Measurements from ENCODE around the gene TTLL11.

TTLL11 gene

GRCh38 chr9:122115176-122116035 is 22.3 kb upstream of the TTLL11 start:
- H3K27me3 ChIP-seq: no peaks in the 10 kb centered on the region
- H3K4me3 ChIP-seq: no peak overlapping the region
- no peak overlapping the region for H3K9ac ChIP-seq
- no peaks in the 10 kb centered on the region for H3K4me1 ChIP-seq
- H3K36me3 ChIP-seq: no peaks in the 10 kb centered on the region
- H4K20me1 ChIP-seq: no peaks in the 10 kb centered on the region
- no peak overlapping the region for H3K27ac ChIP-seq
- peaks cover 0 to 18% (median 0%) of the 10 kb centered on the region in 11 experiments; a peak in 8 of 22 replicates for H3K9me3 ChIP-seq (replicated peaks in 1 of 11)
- TF ChIP-seq Cebpa-rat (IDR thresholded peaks at IDR 0.05): no peak
- no peak overlapping the region for H3K4me2 ChIP-seq

- H3K4me1 ChIP-seq: no peaks in the 10 kb centered on the region
- H3K36me3 ChIP-seq: no peaks in the 10 kb centered on the region
- H3K9me3 ChIP-seq (replicated peaks in 1 of 11): peaks cover 0 to 18% (median 0%) of the 10 kb centered on the region in 11 experiments; a peak in 8 of 22 replicates
- H4K20me1 ChIP-seq: no peaks in the 10 kb centered on the region
- H3K27me3 ChIP-seq: no peaks in the 10 kb centered on the region
- H3K27ac ChIP-seq: no peak overlapping the region
- no peak overlapping the region for H3K4me2 ChIP-seq
- H3K4me3 ChIP-seq: no peak overlapping the region
- no peak for TF ChIP-seq Cebpa-rat (IDR thresholded peaks at IDR 0.05)
- no peak overlapping the region for H3K9ac ChIP-seq
Measured at GRCh38 chr9:122113574-122113973, 20.5 kb upstream of the TTLL11 start.

- Histone ChIP-seq H3K9ac (no peak overlapping the region), H3K27me3 (no peaks in the 10 kb centered on the region), H4K20me1 (no peaks in the 10 kb centered on the region), H3K4me1 (no peaks in the 10 kb centered on the region), H3K4me3 (no peak overlapping the region), H3K27ac (no peak overlapping the region), H3K4me2 (no peak overlapping the region), H3K36me3 (no peaks in the 10 kb centered on the region), H3K9me3 (replicated peaks in 1 of 11) (peaks cover 0 to 9% (median 0%) of the 10 kb centered on the region in 11 experiments; a peak in 8 of 22 replicates)
- TF ChIP-seq Cebpa-rat (IDR thresholded peaks at IDR 0.05): no peak
Measured at GRCh38 chr9:122112238-122112637, 19.1 kb upstream of the TTLL11 start.

GRCh38 chr9:122111413-122112085 is 18.4 kb upstream of the TTLL11 start:
- H3K27ac ChIP-seq: no peak overlapping the region
- no peak overlapping the region for H3K4me3 ChIP-seq
- no peak for TF ChIP-seq Cebpa-rat (IDR thresholded peaks at IDR 0.05)
- no peak overlapping the region for H3K9ac ChIP-seq
- H4K20me1 ChIP-seq: no peaks in the 10 kb centered on the region
- H3K27me3 ChIP-seq: no peaks in the 10 kb centered on the region
- H3K4me2 ChIP-seq: no peak overlapping the region
- peaks cover 0 to 2% (median 0%) of the 10 kb centered on the region in 11 experiments; a peak in 6 of 22 replicates for H3K9me3 ChIP-seq (replicated peaks in 1 of 11)
- H3K4me1 ChIP-seq: no peaks in the 10 kb centered on the region
- no peaks in the 10 kb centered on the region for H3K36me3 ChIP-seq

DNA sequence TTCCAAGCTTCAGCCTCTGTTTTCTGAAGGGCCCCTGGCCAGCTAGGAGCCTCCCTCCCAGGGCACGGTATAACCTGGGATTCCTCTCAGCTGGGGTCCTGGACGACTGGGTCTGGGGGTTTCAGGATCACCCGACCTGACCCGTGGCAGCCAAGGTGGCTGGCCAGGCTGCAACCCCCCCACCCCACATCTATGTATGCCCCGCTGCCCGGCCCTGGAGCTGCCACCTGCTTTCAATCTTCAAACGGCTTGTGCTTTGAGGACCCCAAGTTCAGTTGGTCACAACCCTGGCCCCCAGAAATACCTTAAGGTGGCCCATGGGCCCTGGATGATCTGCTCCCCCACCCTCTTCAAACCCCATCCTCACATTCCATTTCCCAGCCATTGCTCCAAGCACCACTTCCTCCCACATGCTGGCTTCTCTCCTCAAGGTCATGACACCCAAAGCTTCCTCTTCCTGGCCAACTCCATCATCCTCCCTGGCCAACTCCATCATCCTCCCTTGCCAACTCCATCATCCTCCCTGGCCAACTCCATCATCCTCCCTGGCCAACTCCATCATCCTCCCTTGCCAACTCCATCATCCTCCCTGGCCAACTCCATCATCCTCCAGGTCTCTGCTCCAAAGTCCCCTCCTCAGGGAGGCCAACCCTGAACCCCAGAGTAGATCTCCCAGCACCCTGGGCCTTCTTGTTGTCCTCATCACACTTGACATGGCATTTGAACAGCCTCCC is 17.2 kb upstream of the TTLL11 start:
- Histone ChIP-seq H3K27ac (no peak overlapping the region), H3K9me3 (replicated peaks in 1 of 11) (0 out of 22 replicates have a peak, but pooled peaks cover 0 to under 1% (median 0%) of the 10 kb centered on the region in 11 experiments), H3K4me3 (no peak overlapping the region), H3K9ac (no peak overlapping the region), H3K4me2 (no peak overlapping the region), H4K20me1 (no peaks in the 10 kb centered on the region), H3K27me3 (no peaks in the 10 kb centered on the region), H3K4me1 (no peaks in the 10 kb centered on the region), H3K36me3 (no peaks in the 10 kb centered on the region)
- TF ChIP-seq Cebpa-rat (IDR thresholded peaks at IDR 0.05): no peak

GRCh38 chr9:122109035-122109813 is 16.1 kb upstream of the TTLL11 start:
- Histone ChIP-seq H3K4me1 (no peaks in the 10 kb centered on the region), H3K36me3 (no peaks in the 10 kb centered on the region), H3K27me3 (no peaks in the 10 kb centered on the region), H3K4me3 (no peak overlapping the region), H3K27ac (no peak overlapping the region), H4K20me1 (no peaks in the 10 kb centered on the region), H3K4me2 (no peak overlapping the region), H3K9me3 (replicated peaks in 1 of 11) (peaks cover 5 to 10% (median 9%) of the 10 kb centered on the region in 11 experiments), H3K9ac (no peak overlapping the region)
- TF ChIP-seq Cebpa-rat (IDR thresholded peaks at IDR 0.05): no peak

GRCh38 chr9:122107291-122107805 is 14.2 kb upstream of the TTLL11 start:
- Histone ChIP-seq H3K4me1 (no peaks in the 10 kb centered on the region), H3K27ac (no peak overlapping the region), H3K9me3 (replicated peaks in 1 of 11) (peaks cover 17 to 28% (median 26%) of the 10 kb centered on the region in 11 experiments), H4K20me1 (no peaks in the 10 kb centered on the region), H3K9ac (no peak overlapping the region), H3K27me3 (no peaks in the 10 kb centered on the region), H3K4me3 (no peak overlapping the region), H3K4me2 (no peak overlapping the region), H3K36me3 (0 out of 22 replicates have a peak, but pooled peaks cover 0 to 5% (median 0%) of the 10 kb centered on the region in 11 experiments)
- TF ChIP-seq Cebpa-rat (IDR thresholded peaks at IDR 0.05): no peak

- TF ChIP-seq Cebpa-rat (IDR thresholded peaks at IDR 0.05): no peak
- Histone ChIP-seq H3K4me1 (no peaks in the 10 kb centered on the region), H3K27ac (no peak overlapping the region), H3K4me2 (no peak overlapping the region), H3K27me3 (no peaks in the 10 kb centered on the region), H3K9me3 (replicated peaks in 1 of 11) (peaks cover 17 to 29% (median 26%) of the 10 kb centered on the region in 11 experiments), H4K20me1 (no peaks in the 10 kb centered on the region), H3K36me3 (0 out of 22 replicates have a peak, but pooled peaks cover 0 to 5% (median 0%) of the 10 kb centered on the region in 11 experiments), H3K4me3 (no peak overlapping the region), H3K9ac (no peak overlapping the region)
Measured at GRCh38 chr9:122106576-122106975, 13.5 kb upstream of the TTLL11 start.

Data from BLaER1 treated with 17β-estradiol and CSF1 and Interleukin-3, amounts not matched to agents 10 nM and 100 nM (cell line).